Fibroblast of lung (primary cell): ENCODE measurements around the gene PURA. TPM values are rescaled to one million over a fixed set of nuclear protein-coding genes. Genes with fewer than 3 reads are reported as not detected.

ENCODE experiments used
- DNase-seq, 2 donors: peaks; one replicate each; pipeline versions ENCODE4 v3.0.0 to v3.0.0-alpha.2; 2010; ENCODE audit warnings: low read depth in 2 of 2
- H2AFZ ChIP-seq: 2 replicates; pipeline ENCODE4 v1.5.1; 2012; ENCODE audit warnings: low read length, control low read depth, inconsistent platforms
- H3K27ac ChIP-seq: 2 replicates; pipeline ENCODE4 v1.5.1; 2011; ENCODE audit warnings: low read length, control low read depth; ENCODE audit not compliant: insufficient read depth
- H3K27me3 ChIP-seq: 2 replicates; pipeline ENCODE4 v1.5.1; 2011; ENCODE audit warnings: mild to moderate bottlenecking, low read length; ENCODE audit not compliant: control insufficient read depth, insufficient read depth
- H3K36me3 ChIP-seq: 2 replicates; pipeline ENCODE4 v1.5.1; 2011; ENCODE audit warnings: low read length; ENCODE audit not compliant: control insufficient read depth, insufficient read depth
- H3K4me1 ChIP-seq: 2 replicates; pipeline ENCODE4 v1.5.1; 2011; ENCODE audit warnings: low read length; ENCODE audit not compliant: control insufficient read depth, insufficient read depth; ENCODE audit errors: extremely low read depth
- H3K4me2 ChIP-seq: 2 replicates; pipeline ENCODE4 v1.5.1; 2011; ENCODE audit warnings: low read length, control low read depth; ENCODE audit not compliant: insufficient read depth; ENCODE audit errors: extremely low read depth
- H3K4me3 ChIP-seq, 4 experiments: fragments of 200-600 bp in 1 of 4; sonication (generic) in 1 of 4; replicated peaks in 1 of 4; 2 replicates each; pipeline ENCODE4 v1.5.1; 2011 to 2016; ENCODE audit warnings: low read length in 4 of 4, low read depth in 3 of 4, mild to moderate bottlenecking in 3 of 4, control low read depth in 2 of 4, inconsistent platforms in 1 of 4, mixed read lengths in 1 of 4; ENCODE audit not compliant: insufficient read depth in 1 of 4; ENCODE audit errors: control extremely low read depth in 1 of 4
- H3K79me2 ChIP-seq: 2 replicates; pipeline ENCODE4 v1.5.1; 2012; ENCODE audit warnings: mild to moderate bottlenecking, low read length, inconsistent platforms; ENCODE audit not compliant: control insufficient read depth, insufficient read depth
- H3K9ac ChIP-seq: 2 replicates; pipeline ENCODE4 v1.5.1; 2011; ENCODE audit warnings: mild to moderate bottlenecking, low read length, control low read depth; ENCODE audit not compliant: insufficient read depth
- H3K9me3 ChIP-seq: 2 replicates; pipeline ENCODE4 v1.5.1; 2012; ENCODE audit warnings: low read depth, low read length; ENCODE audit not compliant: control insufficient read depth, insufficient read depth
- H4K20me1 ChIP-seq: 2 replicates; pipeline ENCODE4 v1.5.1; 2011; ENCODE audit warnings: low read length; ENCODE audit not compliant: control insufficient read depth, insufficient read depth; ENCODE audit errors: extremely low read depth
- EZH2 ChIP-seq: IDR thresholded peaks from 2 replicates; pipeline ENCODE4 v1.5.1; 2012; ENCODE audit warnings: low read length, control low read depth, mild to moderate bottlenecking; ENCODE audit errors: missing control alignments
- polyA plus RNA-seq, 2 donors: library from polyadenylated mRNA; depleted of rRNA in 1 of 2; stranded (reverse) in 1 of 2; unstranded in 1 of 2; fragments of >200 nt; gene quantifications; 2 replicates each; pipeline ENCODE4 v1.2.1, GENCODE V29; 2011 to 2012; ENCODE audit warnings: missing spikeins in 1 of 2
- total RNA-seq: library from RNA; depleted of rRNA; stranded (reverse); fragments of >200 nt; gene quantifications from 2 replicates; pipeline ENCODE4 v1.2.1, GENCODE V29; 2014
- TF ChIP-seq, protein P1 (sequence below), 2 donors: IDR thresholded peaks in 1 of 2; conservative IDR thresholded peaks in 1 of 2; 1 replicate in 1 of 2; 2 replicates in 1 of 2; pipeline ENCODE4 v1.5.1; 2011 to 2012; ENCODE audit warnings: low read length in 2 of 2, control low read depth in 1 of 2, inconsistent platforms in 1 of 2, low read depth in 1 of 2, mild to moderate bottlenecking in 1 of 2

PURA gene
- total and polyA plus RNA-seq, 2 donors (not counting 1 experiment from before 2014, with no cell fraction given): 8.0 to 20.0 TPM

DNA sequence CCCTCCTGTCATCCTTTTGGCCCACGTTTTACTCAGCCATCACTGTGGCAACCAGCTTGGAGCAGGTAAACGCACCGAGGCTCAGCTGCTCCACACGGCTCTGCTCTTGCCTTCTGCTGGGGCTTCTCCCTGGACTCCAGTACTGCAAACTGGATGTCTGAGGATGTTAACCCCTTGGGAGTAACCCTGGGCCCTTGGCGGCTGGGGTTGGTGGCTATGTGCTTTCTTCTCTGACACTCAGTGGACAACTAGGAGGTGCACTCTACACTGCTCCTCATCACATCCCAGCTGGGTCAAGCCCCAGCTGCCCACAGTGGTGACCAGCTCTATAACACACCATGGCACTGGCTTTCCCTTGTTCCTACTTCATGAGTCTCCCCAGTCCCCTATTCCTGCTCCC, 48.9 kb downstream of the PURA start:
- no peak overlapping the region for H3K27ac ChIP-seq

DNA sequence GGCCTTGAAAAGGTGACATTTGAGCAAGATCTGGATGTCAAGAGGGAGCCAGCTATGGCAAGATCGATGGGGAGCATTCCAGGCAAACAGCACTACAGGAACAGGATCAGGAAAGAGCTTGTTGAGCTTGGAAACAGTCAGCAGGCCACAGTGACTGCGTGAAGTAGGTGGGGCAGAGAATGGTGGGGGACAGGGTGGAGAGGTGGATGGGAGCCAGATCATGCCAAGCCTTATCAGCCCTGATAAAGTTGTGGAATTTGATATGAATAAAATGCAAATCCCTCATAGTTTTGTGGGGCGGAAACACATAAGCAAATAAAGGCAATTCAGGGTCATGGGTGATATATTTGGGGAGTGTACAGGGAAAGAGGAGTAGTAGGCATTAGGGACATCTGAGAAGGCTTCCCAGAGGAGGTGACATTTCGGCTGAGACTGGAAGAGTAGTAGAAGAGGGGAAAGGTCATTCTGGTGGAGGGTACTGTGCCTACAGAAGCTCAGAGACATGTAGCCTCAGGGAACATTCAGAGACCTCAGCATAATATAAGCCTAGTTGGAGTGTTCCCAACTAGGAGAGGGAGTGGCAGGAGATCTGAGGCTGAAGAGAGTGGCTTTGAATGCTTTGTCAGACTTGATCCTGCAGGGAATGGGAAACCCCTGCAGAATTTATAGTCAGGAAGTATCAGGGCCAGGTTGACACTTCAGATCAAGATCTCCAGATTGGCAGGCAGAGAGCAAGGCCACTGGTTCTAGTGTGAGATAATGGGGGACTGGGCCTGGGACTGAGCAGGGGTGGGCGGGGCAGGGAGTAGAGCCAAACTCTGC, 51.4 kb downstream of the PURA start:
- Histone ChIP-seq H3K4me2 (no peak overlapping the region), H3K36me3 (no peaks in the 10 kb centered on the region), H2AFZ (no peak overlapping the region), H3K4me1 (no peaks in the 10 kb centered on the region), H3K4me3 (no peak overlapping the region), H3K9ac (no peak overlapping the region), H3K79me2 (no peaks in the 10 kb centered on the region), H4K20me1 (no peaks in the 10 kb centered on the region), H3K27me3 (no peaks in the 10 kb centered on the region), H3K27ac (no peak overlapping the region), H3K9me3 (no peaks in the 10 kb centered on the region)
- no peak for DNase-seq
- TF ChIP-seq EZH2: no peak
- TF ChIP-seq, protein P1, sequence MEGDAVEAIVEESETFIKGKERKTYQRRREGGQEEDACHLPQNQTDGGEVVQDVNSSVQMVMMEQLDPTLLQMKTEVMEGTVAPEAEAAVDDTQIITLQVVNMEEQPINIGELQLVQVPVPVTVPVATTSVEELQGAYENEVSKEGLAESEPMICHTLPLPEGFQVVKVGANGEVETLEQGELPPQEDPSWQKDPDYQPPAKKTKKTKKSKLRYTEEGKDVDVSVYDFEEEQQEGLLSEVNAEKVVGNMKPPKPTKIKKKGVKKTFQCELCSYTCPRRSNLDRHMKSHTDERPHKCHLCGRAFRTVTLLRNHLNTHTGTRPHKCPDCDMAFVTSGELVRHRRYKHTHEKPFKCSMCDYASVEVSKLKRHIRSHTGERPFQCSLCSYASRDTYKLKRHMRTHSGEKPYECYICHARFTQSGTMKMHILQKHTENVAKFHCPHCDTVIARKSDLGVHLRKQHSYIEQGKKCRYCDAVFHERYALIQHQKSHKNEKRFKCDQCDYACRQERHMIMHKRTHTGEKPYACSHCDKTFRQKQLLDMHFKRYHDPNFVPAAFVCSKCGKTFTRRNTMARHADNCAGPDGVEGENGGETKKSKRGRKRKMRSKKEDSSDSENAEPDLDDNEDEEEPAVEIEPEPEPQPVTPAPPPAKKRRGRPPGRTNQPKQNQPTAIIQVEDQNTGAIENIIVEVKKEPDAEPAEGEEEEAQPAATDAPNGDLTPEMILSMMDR (conservative IDR thresholded peaks at IDR 0.05 in 1 of 2, IDR thresholded peaks at IDR 0.05 in 1 of 2; ENCODE audit: low read depth in 1 of 2, low read length in 2 of 2): no peak

More for the DNA sequence above, 48.9 kb downstream of the PURA start:
- DNase-seq: no peak
- Histone ChIP-seq H3K27me3 (no peaks in the 10 kb centered on the region), H3K9ac (no peak overlapping the region), H3K4me3 (no peak overlapping the region), H4K20me1 (no peaks in the 10 kb centered on the region), H2AFZ (no peak overlapping the region), H3K79me2 (no peaks in the 10 kb centered on the region), H3K4me1 (no peaks in the 10 kb centered on the region), H3K9me3 (no peaks in the 10 kb centered on the region), H3K36me3 (no peaks in the 10 kb centered on the region), H3K4me2 (no peak overlapping the region)
- no peak for TF ChIP-seq EZH2
- TF ChIP-seq, protein P1 (conservative IDR thresholded peaks at IDR 0.05 in 1 of 2, IDR thresholded peaks at IDR 0.05 in 1 of 2; ENCODE audit: low read depth in 1 of 2, low read length in 2 of 2): no peak

DNA sequence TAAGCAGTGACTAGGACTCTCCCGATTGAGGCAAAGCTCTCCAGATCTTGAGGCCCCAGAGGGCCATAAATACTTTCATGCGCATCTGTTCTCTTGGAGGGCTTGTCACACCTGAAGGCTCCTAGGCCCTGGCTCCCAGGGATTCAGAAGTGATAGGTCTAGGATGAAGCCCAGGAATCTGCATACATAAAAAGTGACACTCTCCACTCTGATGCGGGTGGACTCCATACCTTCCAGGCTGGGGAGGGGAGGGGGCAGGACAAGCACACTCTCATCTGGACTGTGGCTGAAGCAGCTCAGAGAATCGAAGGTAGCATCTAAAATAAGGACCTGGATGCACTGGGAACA, 52.0 kb downstream of the PURA start:
- H3K27ac ChIP-seq: no peak overlapping the region
- TF ChIP-seq, protein P1 (conservative IDR thresholded peaks at IDR 0.05 in 1 of 2, IDR thresholded peaks at IDR 0.05 in 1 of 2; ENCODE audit: low read depth in 1 of 2, low read length in 2 of 2): no peak
- TF ChIP-seq EZH2: no peak
- H3K9ac ChIP-seq: no peak overlapping the region
- DNase-seq: no peak
- no peak overlapping the region for H2AFZ ChIP-seq
- H3K79me2 ChIP-seq: no peaks in the 10 kb centered on the region
- no peak overlapping the region for H3K4me2 ChIP-seq
- no peaks in the 10 kb centered on the region for H3K9me3 ChIP-seq
- H4K20me1 ChIP-seq: no peaks in the 10 kb centered on the region
- no peaks in the 10 kb centered on the region for H3K36me3 ChIP-seq
- H3K4me1 ChIP-seq: no peaks in the 10 kb centered on the region
- no peak overlapping the region for H3K4me3 ChIP-seq
- H3K27me3 ChIP-seq: no peaks in the 10 kb centered on the region
